GM04503 (cell line): Measurements from ENCODE around the gene CCDC152.
"Not testable (repeated sequence)": the region's sequence is repeated elsewhere in the genome, so short reads cannot be mapped to it uniquely, and the experiment has no call there.

ENCODE experiments used
- DNase-seq: peaks from one replicate; pipeline ENCODE4 v3.0.0-alpha.2; 2012; ENCODE audit warnings: low read depth

CCDC152 gene

DNA sequence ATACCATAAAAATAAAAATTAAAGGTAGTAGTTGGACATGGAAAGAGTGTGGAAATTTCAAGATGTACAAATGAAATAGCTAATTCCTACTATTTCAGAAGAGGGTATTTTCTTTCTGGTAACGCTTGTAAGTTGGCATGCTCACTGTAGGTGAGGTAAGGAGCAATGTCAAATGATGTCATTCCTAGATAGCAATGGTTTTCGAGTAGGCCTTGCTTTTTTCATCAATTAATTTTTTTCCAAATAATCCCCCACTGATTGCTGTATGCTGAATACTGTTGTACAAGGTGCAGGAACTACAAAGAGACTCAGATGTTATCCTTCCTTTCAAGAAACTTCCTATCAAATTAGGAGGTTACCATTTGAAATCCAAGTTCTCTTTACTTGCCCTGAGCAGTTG lies 56.0 kb downstream of the CCDC152 start:
- DNase-seq, result no peak

DNA sequence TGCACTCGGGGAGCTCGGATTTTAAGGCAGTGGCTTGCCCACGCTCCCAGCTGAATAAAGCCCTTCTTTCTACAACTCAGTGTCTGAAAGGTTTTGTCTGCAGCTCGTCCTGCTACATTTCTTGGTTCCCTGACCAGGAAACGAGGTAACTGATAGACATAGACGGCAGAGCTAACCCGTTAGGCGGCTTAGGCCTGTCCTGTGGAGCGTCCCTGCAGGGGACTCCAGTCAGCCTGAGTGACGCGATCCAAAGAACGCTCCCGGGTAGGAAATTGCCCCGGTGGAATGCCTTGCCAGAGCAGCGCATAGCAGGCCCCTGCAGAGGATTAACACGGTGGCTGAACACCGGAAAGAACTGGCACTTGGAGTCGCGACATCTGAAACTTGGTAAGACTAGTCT lies 56.9 kb downstream of the CCDC152 start:
- no peak for DNase-seq

DNA sequence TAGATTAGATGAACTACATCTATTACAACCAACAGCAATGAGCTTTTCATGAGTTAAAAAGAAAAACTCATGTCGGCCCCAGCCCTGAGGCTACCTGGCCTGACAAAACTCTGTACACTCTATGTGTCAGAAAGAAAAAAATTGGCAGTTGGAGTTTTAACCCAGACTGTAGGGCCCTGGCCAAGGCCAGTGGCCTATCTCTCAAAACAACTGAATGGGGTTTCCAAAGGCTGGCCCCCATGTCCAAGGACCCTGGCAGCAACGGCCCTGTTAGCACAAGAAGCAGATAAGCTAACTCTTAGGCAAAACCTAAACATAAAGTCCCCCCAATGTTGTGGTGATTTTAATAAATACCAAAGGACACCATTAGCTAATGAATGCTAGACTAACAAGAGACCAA lies 59.9 kb downstream of the CCDC152 start:
- not testable (repeated sequence) for DNase-seq

DNA sequence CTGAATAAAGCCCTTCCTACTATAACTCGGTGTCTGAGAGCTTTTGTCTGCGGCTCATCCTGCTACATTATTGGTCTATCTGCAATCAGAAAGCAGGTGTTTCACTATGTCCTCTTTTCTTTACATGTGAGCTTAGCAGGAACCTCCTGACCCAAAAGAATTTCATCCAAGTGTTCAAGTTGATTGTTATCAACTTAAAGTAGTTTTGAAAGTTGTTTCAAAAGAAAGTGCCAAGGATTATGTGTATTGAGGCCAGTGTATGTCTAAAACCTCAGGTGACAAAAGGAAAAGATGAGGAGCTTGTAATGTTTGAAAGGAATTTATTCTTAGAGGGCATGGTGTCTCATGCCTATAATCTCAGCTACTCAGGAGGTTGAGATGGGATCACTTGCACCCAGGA lies 63.1 kb downstream of the CCDC152 start:
- no peak for DNase-seq

DNA sequence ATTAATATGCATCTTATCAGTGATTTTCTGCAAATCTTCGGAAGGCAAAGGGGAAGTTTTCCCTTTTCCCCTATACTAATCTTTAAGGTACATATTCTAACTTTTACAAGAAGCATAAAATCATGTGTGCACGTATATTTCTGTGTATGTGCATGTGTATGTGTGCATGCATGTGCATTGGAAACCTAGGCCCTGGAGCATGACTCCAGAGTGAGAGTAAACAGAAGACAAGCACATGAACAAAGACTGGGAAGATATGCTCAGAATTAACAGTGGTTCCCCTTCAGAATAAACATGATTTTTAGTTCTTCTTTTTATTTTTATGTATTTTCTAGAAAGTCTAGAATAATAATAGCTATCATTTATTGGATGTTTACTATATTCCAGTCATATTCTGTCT lies 65.9 kb downstream of the CCDC152 start:
- no peak for DNase-seq

DNA sequence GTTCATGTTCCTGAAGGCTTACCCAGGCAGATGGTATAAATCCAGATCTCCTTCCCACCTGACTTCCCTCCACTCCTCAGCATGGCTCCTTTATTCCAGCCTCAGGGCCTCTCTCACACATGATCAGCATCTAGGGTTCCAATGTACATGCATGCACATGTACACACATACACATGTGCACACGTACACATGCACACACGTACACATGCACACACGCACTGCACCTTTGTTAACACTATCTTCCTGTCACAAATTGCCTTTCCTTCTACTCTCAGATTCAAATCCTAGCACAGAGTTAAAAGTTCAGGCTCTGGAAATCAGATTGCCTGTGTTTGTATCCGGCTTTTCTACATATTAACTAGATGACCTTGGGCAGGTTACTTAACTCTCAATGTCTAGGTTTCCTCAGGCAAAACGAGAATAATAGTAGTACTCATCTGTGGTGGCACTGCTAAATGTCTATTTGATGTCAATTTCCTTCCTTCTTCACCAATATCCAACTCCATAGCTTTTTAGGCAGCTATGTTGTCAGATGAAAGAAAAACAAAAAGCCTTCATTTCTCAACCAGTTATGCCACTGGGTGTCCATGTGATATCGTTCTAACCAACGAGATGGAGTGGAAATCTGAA lies 67.8 kb downstream of the CCDC152 start:
- DNase-seq, result no peak

DNA sequence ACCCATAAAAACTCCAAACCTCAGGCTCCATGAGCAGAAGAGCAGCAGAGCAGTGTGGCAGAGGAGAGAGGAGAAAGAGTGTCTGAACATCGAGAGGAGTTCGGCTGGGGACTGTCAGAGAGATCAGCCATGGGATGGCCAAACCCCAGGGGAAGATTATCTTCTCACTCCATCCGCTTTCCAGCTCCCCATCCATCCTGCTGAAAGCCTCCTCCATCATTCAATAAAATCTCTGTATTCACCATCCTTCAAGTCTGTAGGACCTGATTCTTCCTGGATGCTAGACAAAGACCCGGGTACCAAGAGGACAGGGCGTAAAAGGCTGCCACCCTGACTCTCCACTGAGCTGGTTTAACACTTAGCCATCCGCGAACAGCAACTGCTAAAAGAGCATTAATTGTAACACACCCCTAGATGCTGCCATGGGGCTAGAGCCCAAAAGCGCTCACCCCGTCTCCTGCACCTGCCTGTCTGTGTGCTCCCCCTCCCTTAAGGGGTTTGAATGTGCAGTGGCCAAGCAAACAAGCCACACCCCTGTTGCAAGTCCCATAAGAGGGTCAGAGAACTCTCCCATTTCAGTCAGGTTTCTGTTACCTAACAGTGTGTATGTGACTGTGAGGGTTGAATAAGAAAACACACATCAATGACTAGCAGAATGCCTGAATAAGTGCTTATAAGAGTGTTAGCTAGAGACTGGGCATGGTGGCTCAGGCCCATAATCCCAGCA lies 69.0 kb downstream of the CCDC152 start:
- no peak for DNase-seq

DNA sequence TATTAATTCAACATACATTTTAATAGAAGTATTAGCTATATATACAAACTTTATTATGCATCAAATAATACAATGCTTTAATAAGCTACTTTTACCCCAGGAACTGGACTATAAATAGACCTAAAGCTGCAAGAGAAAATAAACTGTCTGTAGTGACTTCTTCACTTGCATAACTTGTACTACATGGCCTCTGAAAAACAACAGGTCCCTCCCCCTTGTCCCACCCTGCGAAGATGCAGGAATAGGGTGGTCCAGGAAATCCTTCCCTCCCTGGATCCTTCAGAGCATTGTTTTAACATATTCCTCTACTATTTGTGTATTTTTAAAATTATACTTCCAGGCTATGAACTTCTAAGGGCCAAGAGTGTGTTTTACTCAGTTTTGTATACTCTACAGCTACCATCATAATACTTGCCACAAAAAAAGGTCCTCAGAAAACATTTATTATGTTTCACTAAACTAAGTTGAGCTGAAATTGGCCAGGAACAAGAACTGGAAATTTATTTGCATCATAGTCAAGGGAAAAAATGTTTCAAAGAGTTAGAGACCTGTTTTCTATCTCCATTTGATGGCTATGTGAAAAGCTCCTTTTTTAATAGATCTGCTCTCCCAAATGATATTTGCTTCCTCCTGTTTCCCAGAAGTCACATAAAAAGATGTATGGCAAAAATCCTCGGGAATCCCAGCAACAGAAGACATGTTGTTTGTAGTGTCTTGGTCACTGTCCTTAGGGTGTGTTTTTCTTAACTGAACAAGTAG lies 70.3 kb downstream of the CCDC152 start:
- no peak for DNase-seq

DNA sequence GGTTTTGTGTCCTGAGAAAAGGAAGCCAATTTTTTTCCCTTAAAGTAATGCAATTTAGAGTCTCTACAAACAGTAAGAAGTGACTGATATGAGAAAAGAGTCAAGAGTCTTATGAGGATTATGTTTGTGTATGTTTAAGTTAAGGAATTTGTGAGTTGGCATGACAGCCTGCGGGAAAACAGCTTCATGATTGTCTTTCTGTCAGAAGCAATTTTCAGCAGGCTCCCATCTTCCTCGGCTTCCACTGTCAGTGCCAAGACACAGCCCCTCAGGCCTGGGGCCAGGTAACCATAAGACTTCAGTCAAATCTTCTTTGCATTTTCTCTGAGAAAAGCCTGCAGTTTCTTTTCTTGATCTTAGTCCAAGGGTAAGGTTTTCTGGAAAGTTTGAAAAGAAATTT lies 72.1 kb downstream of the CCDC152 start:
- no peak for DNase-seq

DNA sequence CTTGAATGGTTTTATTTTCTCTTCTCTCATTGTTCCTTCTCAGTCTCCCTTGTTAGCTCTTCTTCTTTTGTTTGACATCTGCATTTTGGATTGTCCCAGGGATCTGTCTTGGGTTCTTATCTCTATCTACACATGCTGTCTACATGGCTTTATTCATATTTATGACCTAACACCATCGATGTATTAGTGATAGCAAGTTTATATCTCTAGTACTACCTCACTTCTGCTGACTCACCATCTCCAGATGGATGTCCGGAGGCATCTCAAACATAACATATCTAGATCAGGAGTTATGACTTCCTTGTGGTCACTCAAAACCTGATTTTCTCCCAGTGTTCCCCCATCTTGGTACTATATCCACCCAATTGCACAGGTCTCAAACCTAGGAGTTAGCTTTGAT lies 74.3 kb downstream of the CCDC152 start:
- no peak for DNase-seq

DNA sequence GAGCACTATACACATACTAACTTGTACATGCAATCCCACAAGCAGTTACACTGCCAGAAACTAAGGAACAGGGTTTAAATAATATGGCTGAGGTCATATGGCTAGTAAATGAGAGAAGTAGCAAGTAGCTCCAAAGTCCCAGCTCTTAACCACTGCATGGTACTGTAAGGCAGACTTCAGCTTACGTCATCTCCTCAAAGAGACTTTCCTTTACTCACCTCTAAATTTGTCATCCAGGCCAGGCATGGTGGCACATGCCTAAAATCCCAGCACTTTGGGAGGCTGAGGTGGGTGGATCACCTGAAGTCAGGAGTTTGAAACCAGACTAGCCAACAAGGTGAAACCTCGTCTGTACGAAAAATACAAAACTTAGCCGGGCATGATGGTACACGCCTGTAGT lies 75.4 kb downstream of the CCDC152 start:
- DNase-seq, result no peak

DNA sequence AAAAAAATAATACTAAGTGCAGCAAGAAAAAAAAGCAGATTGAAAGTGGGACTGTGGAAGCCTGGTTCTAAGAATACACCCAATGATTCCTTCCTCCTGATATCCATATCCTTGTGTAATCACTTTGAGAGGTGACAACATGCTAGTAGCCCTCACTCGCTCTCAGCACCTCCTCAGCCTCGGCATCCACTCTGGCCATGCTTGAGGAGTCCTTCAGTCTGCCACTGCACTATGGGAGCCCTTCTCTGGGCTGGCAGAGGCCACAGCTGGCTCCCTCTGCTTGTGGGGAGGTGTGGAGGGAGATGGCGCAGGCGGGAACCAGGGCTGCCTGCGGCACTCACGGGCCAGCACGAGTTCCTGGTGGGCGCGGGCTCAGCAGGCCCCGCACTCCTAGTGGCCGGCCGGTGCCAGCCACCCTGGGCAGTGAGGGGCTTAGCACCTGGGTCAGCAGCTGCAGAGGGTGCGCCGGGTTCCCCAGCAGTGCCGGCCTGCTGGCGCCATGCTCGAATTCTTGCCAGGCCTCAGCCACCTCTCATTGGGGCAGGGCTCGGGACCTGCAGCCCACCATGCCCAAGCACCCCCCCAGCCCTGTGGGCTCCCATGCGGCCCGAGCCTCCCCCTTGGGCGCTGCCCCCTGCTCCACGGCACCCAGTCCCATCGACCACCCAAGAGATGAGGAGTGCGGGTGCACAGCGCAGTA lies 79.6 kb downstream of the CCDC152 start:
- DNase-seq, result no peak

DNA sequence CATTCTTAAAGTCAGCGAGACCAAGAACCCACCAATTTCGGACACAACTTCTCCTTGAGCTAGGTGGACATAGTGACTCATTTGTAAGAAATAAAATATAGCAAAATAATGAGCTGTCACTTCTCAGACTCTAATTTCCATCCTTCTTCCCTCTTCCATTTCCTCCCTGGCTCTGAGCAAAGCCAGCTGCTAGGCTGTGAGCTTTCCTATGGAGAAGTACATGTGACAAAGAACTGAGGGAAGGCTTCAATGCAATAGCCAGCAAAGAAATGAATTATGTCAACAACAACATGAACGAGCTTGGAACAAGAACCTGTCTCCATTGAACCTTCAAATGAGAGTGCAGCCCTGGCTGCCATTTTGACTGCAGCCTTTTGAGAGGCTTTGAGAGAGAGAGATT lies 81.0 kb downstream of the CCDC152 start:
- DNase-seq, result no peak

DNA sequence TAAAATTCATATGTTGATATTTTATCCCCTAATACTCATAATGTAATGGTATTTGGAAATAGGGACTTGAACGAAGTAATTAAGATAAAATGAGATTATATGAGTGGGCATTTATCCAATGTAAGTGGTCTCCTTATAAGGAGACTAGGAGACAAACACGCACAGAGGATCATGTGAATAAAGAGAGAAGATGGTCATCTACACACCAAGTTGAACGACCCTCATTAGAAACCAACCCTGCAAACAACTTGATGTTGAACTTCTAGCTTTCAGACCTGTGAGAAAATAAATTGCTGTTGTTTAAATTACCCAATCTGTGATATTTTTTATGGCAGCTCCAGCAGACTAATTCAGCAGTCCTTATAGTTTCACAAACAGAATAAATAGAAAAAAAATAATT lies 82.6 kb downstream of the CCDC152 start:
- DNase-seq, result no peak

DNA sequence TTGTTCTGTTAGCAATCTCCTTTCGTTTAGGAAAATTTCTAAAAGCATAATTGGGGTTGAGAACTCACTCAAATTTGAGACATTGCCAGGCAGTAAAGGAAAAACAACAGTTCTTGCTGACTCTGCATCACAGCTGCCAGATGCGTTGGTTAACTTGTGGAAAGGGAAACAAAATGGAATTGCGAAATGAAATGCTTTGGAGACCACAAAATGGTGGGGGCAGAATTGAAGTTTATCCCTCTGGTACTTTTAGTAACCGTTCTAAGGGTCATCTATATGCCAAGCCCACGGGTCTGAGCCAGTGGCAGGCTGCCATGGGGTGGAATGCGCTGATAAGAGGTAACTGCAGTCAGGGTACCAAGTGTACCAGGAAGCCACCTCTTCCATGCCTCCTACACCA lies 83.7 kb downstream of the CCDC152 start:
- peak; percentile 64 for DNase-seq

DNA sequence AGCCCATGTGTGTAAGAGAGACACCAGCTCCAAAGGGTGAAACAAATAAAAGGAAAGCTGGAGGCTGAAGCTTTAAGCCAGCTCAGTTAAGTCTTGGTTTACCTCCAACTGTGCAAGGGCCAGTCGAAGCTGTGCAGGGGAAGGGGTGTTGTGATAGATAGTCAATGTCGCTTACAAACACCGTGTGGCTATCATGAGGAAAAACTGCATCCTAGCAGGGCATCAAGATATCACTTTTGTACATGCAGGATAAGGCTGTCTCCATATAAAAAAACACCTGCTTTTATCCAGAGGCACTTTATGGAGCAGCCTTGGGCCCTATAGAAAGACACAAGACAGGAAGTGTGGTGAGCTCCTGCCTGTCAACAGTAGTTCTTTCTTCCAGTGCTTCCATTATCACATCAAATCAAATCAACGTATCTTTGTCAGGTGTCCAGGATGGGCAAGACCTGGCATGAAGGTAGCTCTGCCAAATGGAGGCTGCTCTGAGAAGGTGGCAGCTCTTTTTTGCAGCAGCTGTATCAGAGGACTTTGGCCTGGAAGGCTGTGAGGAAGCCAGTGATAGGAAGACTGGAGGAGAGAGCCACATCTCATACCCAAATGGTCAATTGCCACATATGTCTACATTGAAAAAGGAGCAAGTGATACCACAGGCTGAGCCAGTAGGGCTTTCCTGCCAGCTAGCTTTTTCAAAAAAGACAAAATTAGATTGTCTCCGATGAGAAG lies 84.4 kb downstream of the CCDC152 start:
- no peak for DNase-seq

DNA sequence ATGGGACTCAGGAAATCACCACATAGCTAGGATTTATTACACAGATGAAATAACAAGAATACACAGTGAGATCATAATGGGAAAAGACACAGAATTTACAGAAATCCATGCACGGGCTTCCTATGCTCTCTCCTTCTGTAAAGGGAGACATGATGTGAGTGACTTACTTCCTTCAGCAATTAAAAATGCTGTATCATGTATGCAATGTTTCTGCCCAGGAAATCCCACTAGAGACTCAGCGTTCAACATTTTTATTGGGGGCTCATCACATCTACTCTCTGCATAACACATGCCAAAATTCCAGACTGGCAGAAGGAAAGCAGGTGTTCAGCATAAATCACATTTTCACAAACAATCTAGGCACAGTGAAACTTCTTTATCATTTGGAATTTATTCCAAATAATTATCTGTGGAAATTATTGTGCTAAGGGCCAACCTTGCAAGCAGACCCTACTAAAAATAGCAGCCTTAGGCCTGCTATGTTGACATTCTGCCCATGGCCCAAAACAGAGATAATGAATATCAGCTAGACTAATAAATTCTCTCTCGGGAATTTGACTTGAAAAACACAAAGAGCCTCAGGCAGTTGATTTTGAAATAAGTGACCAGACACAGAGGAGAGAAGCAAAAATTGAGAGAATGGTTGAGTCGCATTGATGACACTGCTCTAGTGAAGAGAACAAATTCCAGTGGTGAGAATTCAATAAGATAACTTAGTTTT lies 86.5 kb downstream of the CCDC152 start:
- DNase-seq, result no peak

DNA sequence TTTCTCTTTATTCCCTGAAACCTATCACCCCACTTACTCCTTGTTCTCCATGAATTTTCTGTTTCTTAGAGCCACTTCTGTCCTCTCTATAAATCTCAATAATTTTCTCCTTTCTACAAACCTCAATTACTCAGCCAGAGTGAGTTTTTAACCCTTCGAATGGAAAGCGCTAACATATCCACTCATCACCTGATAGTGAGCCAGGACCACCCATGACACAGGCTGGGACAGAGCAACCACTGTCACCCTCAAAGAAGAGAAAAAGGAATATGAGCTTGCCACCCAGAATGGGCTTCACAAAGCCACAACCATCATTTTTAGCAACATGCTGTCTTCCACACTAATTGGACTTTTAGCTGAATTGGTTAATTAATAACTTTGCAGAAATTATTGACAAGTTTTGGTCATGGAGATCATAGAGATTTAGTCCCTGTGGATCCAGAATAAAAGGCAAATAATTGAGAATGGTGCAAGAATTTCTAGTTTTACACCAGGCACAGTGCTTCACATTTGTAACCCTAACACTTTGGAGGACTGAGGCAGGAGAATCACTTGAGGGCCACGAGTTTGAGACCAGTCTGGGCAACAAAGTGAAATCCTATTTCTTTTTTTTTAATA lies 87.2 kb downstream of the CCDC152 start:
- DNase-seq, result no peak

DNA sequence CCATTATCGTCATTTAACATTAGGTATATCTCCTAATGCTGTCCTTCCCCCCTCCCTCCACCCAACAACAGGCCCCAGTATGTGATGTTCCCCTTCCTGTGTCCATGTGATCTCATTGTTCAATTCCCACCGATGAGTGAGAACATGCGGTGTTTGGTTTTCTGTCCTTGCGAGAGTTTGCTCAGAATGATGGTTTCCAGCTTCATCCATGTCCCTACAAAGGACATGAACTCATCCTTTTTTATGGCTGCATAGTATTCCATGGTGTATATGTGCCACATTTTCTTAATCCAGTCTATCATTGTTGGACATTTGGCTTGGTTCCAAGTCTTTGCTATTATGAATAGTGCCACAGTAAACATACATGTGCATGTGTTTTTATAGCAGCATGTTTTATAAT lies 87.8 kb downstream of the CCDC152 start:
- not testable (repeated sequence) for DNase-seq

DNA sequence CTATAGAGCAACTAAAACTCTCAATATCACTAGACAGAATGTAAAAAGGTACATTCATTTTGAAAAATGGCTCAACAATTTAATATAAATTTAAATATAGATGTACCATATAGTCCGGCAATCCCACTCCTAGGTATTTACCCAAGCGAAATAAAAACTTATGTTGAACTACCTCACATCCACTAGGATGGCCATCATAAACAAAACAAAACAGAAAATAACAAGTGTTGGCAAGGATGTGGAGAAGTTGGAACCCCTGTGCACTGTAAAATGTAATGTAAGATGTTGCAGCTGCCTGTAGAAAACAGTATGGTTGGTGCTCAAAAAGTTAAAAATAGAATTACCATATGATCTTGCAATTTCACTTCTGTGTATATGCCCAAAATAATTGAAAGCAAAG lies 91.9 kb downstream of the CCDC152 start:
- no peak for DNase-seq

DNA sequence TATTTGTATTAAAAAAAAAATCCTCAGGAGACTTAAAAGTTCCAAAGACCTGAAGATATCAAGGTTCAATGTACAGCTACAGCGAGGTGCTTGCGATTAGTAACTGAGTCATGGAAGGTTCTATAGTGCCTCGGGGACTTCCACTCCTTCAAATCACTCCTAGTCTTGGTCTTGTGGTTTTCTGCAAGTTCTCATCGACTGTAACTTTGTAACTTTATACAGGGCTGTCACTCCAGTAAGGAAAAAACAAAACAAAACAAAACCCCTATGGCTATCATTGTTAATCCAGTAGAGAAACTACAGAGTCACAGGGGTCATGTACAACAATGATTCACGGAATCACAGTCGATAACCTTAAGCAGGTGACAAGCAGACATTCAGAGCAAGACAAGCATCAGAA lies 94.9 kb downstream of the CCDC152 start:
- no peak for DNase-seq
